Measurements from ENCODE around the gene DNAJB6. TPM values are rescaled to one million over a fixed set of nuclear protein-coding genes. Genes with fewer than 3 reads are reported as not detected.

Gene DNAJB6
- 121 TPM for polyA plus RNA-seq (ENCODE audit: insufficient read length)

GRCh38 chr7:157336383-157337315, at the start of gene DNAJB6:
DNAJB6 (plus strand) TSS chr7:157337004; CDS start chr7:157358573, 21,569 bp downstream.
- DNase-seq (ENCODE audit: low read depth) = peak; percentile 78

GRCh38 chr7:157291404-157292080, 45.3 kb upstream of the DNAJB6 start:
- no peak for DNase-seq (ENCODE audit: low read depth)

GRCh38 chr7:157292258-157292657, 44.5 kb upstream of the DNAJB6 start:
- DNase-seq (ENCODE audit: low read depth) = no peak

- no peak for DNase-seq (ENCODE audit: low read depth)
Measured at GRCh38 chr7:157292770-157293412, 43.9 kb upstream of the DNAJB6 start.

DNA sequence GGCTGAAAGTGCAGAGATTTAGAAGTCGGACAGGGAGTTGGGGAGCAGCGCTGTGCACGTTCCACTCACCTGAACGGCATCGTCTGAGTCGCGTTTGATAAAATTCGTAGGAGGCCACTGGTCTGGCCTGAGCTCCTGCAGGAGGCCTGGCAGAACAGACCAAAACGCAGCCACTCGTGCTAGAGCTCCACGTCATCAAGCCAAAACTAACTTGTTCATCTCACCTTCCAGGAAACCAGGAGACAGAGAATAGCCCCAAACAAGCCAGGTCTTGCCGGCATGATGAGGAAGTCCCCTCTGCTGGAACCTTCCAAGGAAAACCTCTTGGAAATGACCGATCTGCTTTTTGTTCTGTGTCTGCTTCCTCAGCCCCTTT, 43.4 kb upstream of the DNAJB6 start:
- DNase-seq (ENCODE audit: low read depth) = no peak

- no peak for DNase-seq (ENCODE audit: low read depth)
Measured at GRCh38 chr7:157294773-157295172, 42.0 kb upstream of the DNAJB6 start.

DNA sequence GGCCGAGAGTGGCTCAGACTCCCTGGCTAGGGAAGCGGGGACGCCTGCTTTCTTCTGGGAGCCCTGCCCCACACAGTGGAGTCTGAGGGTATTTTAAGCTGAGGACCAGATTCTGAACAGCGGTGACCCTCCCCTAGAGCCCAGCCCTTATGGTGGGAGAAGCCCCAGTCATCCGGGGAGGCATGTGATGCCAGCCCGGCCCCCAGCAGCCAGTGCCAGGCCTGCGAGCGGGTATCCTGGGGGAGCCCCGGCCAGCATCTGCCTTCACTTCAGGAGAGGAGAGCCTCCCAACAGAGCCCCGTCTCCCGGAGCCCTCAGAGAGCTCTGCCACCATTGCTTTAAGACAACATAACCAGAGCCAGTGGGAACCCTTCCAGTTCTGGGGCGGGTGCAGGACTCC, 41.5 kb upstream of the DNAJB6 start:
- DNase-seq (ENCODE audit: low read depth) = no peak

- no peak for DNase-seq (ENCODE audit: low read depth)
Measured at GRCh38 chr7:157297185-157297584, 39.6 kb upstream of the DNAJB6 start.

GRCh38 chr7:157299317-157299612, 37.5 kb upstream of the DNAJB6 start:
- no peak for DNase-seq (ENCODE audit: low read depth)

DNA sequence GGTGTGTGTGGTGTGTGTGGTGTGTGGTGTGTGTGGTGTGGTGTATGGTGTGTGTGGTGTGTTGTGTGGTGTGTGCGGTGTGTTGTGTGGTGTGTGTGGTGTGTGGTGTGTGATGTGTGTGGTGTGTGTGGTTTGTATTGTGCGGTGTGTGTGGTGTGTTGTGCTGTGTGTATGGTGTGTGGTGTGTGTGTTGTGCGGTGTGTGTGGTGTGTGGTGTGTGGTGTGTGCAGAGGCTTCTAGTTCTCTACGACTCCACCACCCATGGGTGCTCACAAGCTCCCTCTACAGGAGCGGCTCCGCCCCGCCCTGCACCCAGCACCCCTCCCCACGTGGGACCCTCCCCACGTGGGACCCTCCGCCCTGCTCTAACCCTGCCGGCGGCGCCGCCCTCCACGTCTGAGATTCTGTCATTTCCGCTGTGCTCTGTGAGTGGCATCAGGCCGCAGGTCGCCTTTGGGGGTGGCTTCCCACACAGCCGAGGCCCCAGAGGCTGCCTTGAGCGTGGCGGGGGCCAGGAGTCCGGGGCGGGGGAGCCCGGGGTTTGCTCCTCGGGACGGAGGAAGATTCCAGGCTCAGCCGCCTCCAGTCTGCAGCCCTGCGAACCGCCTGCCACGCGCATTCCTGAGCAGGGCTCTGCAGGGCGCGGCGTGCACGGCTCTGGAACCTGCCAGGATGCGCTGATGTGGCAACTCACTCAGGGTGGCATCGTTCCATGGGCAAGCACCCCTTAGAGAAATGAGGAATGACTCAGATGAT, 37.0 kb upstream of the DNAJB6 start:
- DNase-seq (ENCODE audit: low read depth) = no peak

DNA sequence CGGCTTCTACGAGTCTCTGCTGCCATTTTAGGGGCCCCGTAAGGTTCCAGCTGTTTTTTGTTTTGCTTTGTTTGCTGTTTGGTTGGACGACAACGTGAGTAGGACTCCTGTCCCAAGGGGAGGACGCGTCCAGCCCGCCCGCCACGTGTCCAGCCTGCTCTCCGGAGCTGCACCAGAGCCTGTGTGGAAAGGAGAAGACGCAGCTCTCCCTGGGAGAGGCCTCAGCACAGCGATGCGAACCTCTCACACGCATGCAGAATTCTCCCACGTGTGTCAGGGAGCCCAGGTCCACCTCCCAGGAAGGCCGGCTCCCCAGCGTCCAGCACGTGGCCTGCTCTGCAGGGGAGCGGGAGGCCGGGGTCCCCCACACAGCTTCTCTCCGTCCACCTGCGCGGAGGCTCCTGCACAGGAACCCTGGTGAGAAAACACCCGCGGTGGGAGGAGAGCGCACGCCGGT, 36.4 kb upstream of the DNAJB6 start:
- DNase-seq (ENCODE audit: low read depth) = peak; percentile 34

DNA sequence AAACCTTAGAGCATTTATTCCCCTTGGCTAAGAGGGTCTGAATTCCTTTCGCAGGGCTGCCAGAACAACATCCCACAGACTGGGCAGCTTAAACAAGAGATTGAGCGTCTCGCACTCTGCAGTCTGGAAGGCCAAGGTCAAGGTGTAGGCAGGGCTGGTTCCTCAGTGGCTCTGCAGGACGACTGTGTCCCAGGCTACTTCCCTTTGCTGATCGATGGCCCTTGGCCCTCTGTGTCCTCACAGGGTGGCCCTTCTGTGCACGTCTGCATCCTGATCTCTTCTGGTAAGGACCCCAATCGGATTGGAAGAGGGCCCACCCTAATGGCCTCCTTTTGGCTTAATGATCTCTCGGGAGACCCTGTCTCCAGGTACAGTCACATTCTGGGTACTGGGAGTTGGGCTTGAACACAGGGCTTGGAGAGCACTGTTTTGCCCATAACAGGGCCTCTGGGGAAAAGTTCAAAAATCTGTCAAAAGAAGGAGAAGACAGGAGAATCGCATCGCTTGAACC, 35.1 kb upstream of the DNAJB6 start:
- DNase-seq (ENCODE audit: low read depth) = no peak

- DNase-seq (ENCODE audit: low read depth) = no peak
Measured at GRCh38 chr7:157306846-157307838, 29.7 kb upstream of the DNAJB6 start.

DNA sequence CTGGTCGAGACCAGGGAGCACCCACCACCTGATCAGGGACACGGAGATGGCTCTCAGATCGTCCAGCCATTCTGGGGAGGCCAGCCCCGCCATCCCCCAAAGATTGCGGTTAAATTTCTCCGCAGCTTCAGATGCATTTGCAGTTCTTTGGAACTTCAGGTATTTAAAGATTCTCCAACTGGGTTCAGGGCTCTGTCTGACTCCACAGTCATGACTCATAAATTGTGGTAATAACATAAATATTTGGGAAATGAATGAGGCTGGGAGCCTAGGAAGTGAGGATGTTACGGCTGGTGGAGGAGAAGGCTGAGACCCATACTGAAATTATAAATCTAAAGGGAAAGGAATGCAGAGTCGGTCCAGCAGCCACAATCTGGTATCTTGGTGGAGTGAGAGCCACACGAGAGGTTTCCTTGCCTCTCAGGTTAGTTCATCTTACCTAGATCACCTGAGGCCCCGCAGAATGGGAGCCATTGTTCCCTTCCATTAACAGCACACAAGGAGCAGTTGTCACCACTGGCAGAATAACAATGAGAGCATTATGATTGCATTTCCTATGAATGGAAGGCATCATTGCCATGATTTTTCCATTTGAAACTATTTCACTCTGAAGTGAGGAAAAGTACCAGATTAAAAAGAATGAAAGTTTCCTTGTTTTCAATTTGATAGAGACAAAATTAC, 26.7 kb upstream of the DNAJB6 start:
- no peak for DNase-seq (ENCODE audit: low read depth)

- DNase-seq (ENCODE audit: low read depth) = no peak
Measured at GRCh38 chr7:157310676-157311185, 26.1 kb upstream of the DNAJB6 start.

DNA sequence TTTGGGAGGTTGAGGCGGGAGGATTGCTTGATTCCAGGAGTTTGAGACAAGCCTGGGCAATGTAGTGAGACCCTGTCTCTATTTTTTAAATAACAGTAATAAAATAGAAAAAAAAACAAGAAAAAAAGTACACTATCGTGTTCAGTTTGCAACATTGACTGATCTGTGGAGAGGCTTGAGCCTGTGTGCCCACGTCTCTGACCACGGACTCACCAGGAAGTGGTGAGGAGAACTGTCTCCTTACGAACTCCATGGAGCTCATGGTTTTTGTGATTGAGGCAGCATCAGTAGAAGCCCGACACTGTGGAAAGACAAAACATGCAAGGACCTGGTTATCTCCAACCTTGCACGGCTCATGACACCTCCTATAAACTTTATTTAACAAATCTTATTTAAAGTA, 23.9 kb upstream of the DNAJB6 start:
- DNase-seq (ENCODE audit: low read depth) = no peak

DNA sequence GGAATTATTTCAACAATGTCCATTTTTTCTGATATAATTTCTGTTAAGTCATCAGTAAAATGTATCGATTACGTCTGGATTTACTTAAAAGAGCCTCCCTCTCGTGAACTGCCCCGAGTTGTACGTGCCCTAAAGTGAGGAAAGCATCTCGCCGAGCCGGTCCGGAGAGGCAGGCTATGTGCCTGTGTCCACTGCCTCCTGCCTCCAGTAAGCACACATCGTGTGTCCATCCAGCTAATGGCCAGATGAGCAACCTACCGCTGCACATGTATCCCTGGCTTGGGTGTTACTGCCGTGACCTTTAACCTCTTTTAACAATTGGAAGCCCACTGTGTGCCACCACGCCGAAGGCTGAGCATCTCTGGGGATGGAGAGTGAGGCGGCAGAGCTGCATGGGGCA, 23.2 kb upstream of the DNAJB6 start:
- no peak for DNase-seq (ENCODE audit: low read depth)

DNA sequence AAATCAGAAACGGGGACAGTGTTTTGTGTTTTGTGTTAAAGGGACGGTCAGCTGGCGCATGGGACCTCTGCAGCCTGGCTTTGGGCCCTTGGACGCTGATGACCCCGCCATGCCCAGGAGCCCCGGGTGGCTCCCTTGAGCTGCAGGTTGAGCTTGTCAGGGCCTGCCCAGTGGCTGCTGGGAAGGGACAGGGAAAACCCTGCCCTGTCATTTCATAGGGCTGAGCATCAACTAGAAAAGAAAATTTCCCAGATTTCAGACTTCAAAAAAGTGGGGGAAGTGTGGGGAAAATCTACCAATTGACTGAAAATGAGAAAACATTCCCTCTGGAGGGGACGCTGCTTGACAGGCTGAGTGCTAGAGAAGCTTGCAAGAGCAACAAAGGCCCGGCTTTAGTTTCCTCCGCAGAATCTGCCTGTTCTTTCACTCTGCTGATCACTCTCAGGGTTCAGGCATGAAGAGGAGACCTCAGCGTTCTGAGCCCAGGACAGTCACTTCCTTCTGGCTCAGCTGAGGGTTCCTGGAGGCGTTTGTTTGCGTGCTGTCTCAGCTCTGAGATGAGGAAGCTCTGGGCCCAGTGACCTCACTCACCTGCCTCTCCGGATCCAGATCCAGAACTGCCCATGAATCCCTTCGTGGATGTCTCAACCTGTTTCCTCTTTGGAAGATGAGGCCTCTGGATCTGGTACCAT, 18.6 kb upstream of the DNAJB6 start:
- no peak for DNase-seq (ENCODE audit: low read depth)

- no peak for DNase-seq (ENCODE audit: low read depth)
Measured at GRCh38 chr7:157320608-157320980, 16.2 kb upstream of the DNAJB6 start.

Data from forelimb muscle (tissue), 1 donor.